Endothelial cell of umbilical vein (primary cell): ENCODE results near the gene ROBO4. TPM values are rescaled to one million over a fixed set of nuclear protein-coding genes. Genes with fewer than 3 reads are reported as not detected.

Experiments
- BruUV-seq: library from RNA; stranded (reverse); fragments of 400-500 nt; replicated peaks from 2 replicates; lab custom pipeline; 2021; lab: Mats Ljungman, UMichigan
- CTCF ChIA-PET: fragments of 300-600, 350-600 bp; sonication (Branson Sonifier 250); formaldehyde crosslinking; loops from one replicate; lab custom pipeline; 2021; ENCODE audit warnings: antibody characterized with exemption, inconsistent platforms; lab: Charles Lee
- POLR2A ChIA-PET: fragments of 300-600, 350-600 bp; sonication (Branson Sonifier 250); formaldehyde crosslinking; loops from one replicate; lab custom pipeline; 2021; ENCODE audit warnings: antibody characterized with exemption, inconsistent platforms; lab: Charles Lee
- DNase-seq: peaks from one replicate; pipeline ENCODE4 v3.0.0-alpha.2; 2011; ENCODE audit warnings: low read depth, low spot score
- FAIRE-seq: peaks from 2 replicates; lab custom pipeline; 2011; peaks lifted over from hg19 to GRCh38; lab: Jason Lieb, UNC
- H2AFZ ChIP-seq: 2 replicates; pipeline ENCODE4 v1.6.0; 2012; ENCODE audit warnings: low read depth, low read length, control low read depth, inconsistent platforms
- H3K27ac ChIP-seq: 2 replicates; pipeline ENCODE4 v1.5.1; 2011; ENCODE audit warnings: low read depth, mild to moderate bottlenecking, control low read depth, low read length, moderate library complexity; ENCODE audit not compliant: insufficient read depth
- H3K27me3 ChIP-seq, 2 experiments: 2 replicates each; pipeline versions ENCODE4 v1.6.0 to v1.6.1; 2011; ENCODE audit warnings: low read length in 2 of 2, mixed read lengths in 1 of 2; ENCODE audit not compliant: control insufficient read depth in 2 of 2, insufficient read depth in 2 of 2
- H3K36me3 ChIP-seq, 2 experiments: 2 replicates in 1 of 2; 3 replicates in 1 of 2; pipeline ENCODE4 v1.5.1; 2011; ENCODE audit warnings: low read length in 2 of 2, mild to moderate bottlenecking in 1 of 2, moderate library complexity in 1 of 2; ENCODE audit not compliant: control insufficient read depth in 2 of 2, insufficient read depth in 2 of 2; ENCODE audit errors: extremely low read depth in 1 of 2
- H3K4me1 ChIP-seq: 3 replicates; pipeline ENCODE4 v1.5.1; 2011; ENCODE audit warnings: mild to moderate bottlenecking, low read length; ENCODE audit not compliant: control insufficient read depth, insufficient read depth; ENCODE audit errors: extremely low read depth
- H3K4me2 ChIP-seq: 2 replicates; pipeline ENCODE4 v1.6.1; 2011; ENCODE audit warnings: low read length, control low read depth, mixed read lengths; ENCODE audit not compliant: insufficient read depth
- H3K4me3 ChIP-seq, 3 experiments: fragments of 200-600 bp in 1 of 3; sonication (generic), shearing (Covaris generic) in 1 of 3; replicated peaks in 1 of 3; 2 replicates each; pipeline ENCODE4 v1.5.1; 2011 to 2016; ENCODE audit warnings: control low read depth in 3 of 3, low read length in 3 of 3, mild to moderate bottlenecking in 2 of 3, inconsistent platforms in 1 of 3, low read depth in 1 of 3, moderate library complexity in 1 of 3; ENCODE audit not compliant: insufficient read depth in 1 of 3
- H3K79me2 ChIP-seq: 2 replicates; pipeline ENCODE4 v1.6.0; 2012; ENCODE audit warnings: low read length, inconsistent platforms; ENCODE audit not compliant: control insufficient read depth, insufficient read depth
- H3K9ac ChIP-seq: replicated peaks from 2 replicates; pipeline ENCODE3; 2011; ENCODE audit warnings: low read length, control low read depth; ENCODE audit not compliant: insufficient read depth; ENCODE audit errors: extremely low read depth
- H3K9me1 ChIP-seq: replicated peaks from 3 replicates; pipeline ENCODE4 v1.6.0; 2011; ENCODE audit warnings: mild to moderate bottlenecking, low read length; ENCODE audit not compliant: control insufficient read depth, insufficient read depth; ENCODE audit errors: extremely low read depth
- H3K9me3 ChIP-seq: replicated peaks from 2 replicates; pipeline ENCODE4 v1.5.1; 2012; ENCODE audit warnings: low read length, inconsistent platforms; ENCODE audit not compliant: control insufficient read depth, insufficient read depth
- H4K20me1 ChIP-seq: replicated peaks from 2 replicates; pipeline ENCODE3; 2011; ENCODE audit warnings: mild to moderate bottlenecking, low read length; ENCODE audit not compliant: control insufficient read depth, insufficient read depth; ENCODE audit errors: extremely low read depth
- CTCF ChIP-seq, 2 donors: IDR thresholded peaks; 1 replicate in 1 of 2; 2 replicates in 1 of 2; pipeline ENCODE4 v1.5.1; 2011; ENCODE audit warnings: low read length in 2 of 2, mild to moderate bottlenecking in 2 of 2, moderate library complexity in 2 of 2, control low read depth in 1 of 2, inconsistent platforms in 1 of 2, low read depth in 1 of 2; ENCODE audit not compliant: insufficient read depth in 1 of 2; ENCODE audit errors: extremely low read depth in 1 of 2
- EZH2 ChIP-seq: IDR thresholded peaks from 2 replicates; pipeline ENCODE4 v1.6.1; 2012; ENCODE audit warnings: borderline replicate concordance, low read depth, mild to moderate bottlenecking, moderate library complexity, low read length, inconsistent platforms; ENCODE audit not compliant: severe bottlenecking
- FOS ChIP-seq: IDR thresholded peaks from 2 replicates; pipeline ENCODE4 v1.6.1; 2011; ENCODE audit warnings: mild to moderate bottlenecking, low read length, moderate library complexity, borderline replicate concordance; ENCODE audit not compliant: insufficient read depth
- MAX ChIP-seq: IDR thresholded peaks from 2 replicates; pipeline ENCODE4 v1.6.1; 2011; ENCODE audit not compliant: insufficient read depth, insufficient read length
- MYC ChIP-seq: IDR thresholded peaks from one replicate; pipeline ENCODE4 v1.6.1; 2011; ENCODE audit warnings: mild to moderate bottlenecking, low read depth, low read length
- POLR2AphosphoS5 ChIP-seq: IDR thresholded peaks from 2 replicates; pipeline ENCODE4 v1.6.1; 2012; ENCODE audit warnings: low read depth, mild to moderate bottlenecking, control low read depth, low read length, moderate library complexity; ENCODE audit not compliant: insufficient read depth
- dilution Hi-C: fragments of 300-500 bp; cut with MboI; formaldehyde crosslinking; loops from one replicate; pipeline ENCODE4 v1.15.0; 2019; ENCODE audit warnings: low sequenced_read_pairs; ENCODE audit not compliant: extremely low pct_ligation_motif_present
- intact Hi-C: fragments of 100-400 bp; cut with micrococcal nuclease; formaldehyde crosslinking; loops from one replicate; pipeline ENCODE4 v1.10.0; 2022
- polyA plus RNA-seq, 4 experiments: library from polyadenylated mRNA; depleted of rRNA in 3 of 4; stranded (reverse) in 3 of 4; unstranded in 1 of 4; fragments of >200 nt; gene quantifications; 2 replicates each; pipeline versions ENCODE4 v1.2.1 to v1.2.3, GENCODE V29; 2011 to 2012; ENCODE audit warnings: missing spikeins in 1 of 4
- total RNA-seq: library from RNA; stranded (reverse); gene quantifications from 2 replicates; pipeline ENCODE4 v1.2.3, GENCODE V29; 2021

The ROBO4 gene
- total and polyA plus RNA-seq, 2 donors (not counting 3 experiments of a cell fraction or from before 2014, with no cell fraction given), result 260 to 474 TPM

GRCh38 chr11:124886476-124886875 lies 11.2 kb downstream of the ROBO4 start:
- no TSS peak for BruUV-seq
- Histone ChIP-seq H4K20me1 (no peaks in the 10 kb centered on the region), H3K9me3 (no peaks in the 10 kb centered on the region), H3K27ac (no peak overlapping the region), H3K4me1 (peaks cover 84% of the 10 kb centered on the region), H3K4me3 (no peak overlapping the region), H3K79me2 (peaks cover 38% of the 10 kb centered on the region), H3K4me2 (no peak overlapping the region), H3K9me1 (no peaks in the 10 kb centered on the region), H3K9ac (no peak overlapping the region), H3K27me3 (no peaks in the 10 kb centered on the region), H3K36me3 (peaks cover 55 to 56% of the 10 kb centered on the region in 2 experiments), H2AFZ (no peak overlapping the region)
- dilution Hi-C loops, result no loop called here
- no peak for TF ChIP-seq CTCF (IDR thresholded peaks at IDR 0.05; ENCODE audit: extremely low read depth in 1 of 2, insufficient read depth in 1 of 2, low read depth in 1 of 2, low read length in 2 of 2)
- no peak for TF ChIP-seq MAX
- TF ChIP-seq FOS, result no peak
- no peak for TF ChIP-seq MYC
- no peak for TF ChIP-seq POLR2AphosphoS5
- TF ChIP-seq EZH2, result no peak
- DNase-seq, result no peak
- intact Hi-C loops, result no loop called here
- ChIA-PET CTCF (interaction anchor here (3.4 to 4.8 kb wide), 2 partner anchors 10 to 12 kb away, joined by 16 to 29 read pairs; partner anchors contain the start of gene ROBO4), POLR2A (interaction anchor here (1.2 to 3.8 kb wide), 3 partner anchors 9 to 67 kb away, joined by 5 to 23 read pairs (median 10); partner anchors contain the start of genes CCDC15 and ROBO4)
- FAIRE-seq, result no peak
